GM10266 (cell line): ENCODE measurements around the gene ATG14.
"Not testable (repeated sequence)": the region's sequence is repeated elsewhere in the genome, so short reads cannot be mapped to it uniquely, and the experiment has no call there.

Source experiments
- DNase-seq: peaks from one replicate; pipeline ENCODE4 v3.0.0; 2012; ENCODE audit errors: extremely low spot score
- CTCF ChIP-seq: IDR thresholded peaks from 2 replicates; pipeline ENCODE4 v1.5.1; 2012; ENCODE audit warnings: mild to moderate bottlenecking, low read depth; ENCODE audit not compliant: control insufficient read depth, insufficient read depth; ENCODE audit errors: missing control alignments

ATG14 gene

GRCh38 chr14:55387121-55387520 lies 24.5 kb downstream of the ATG14 start:
- TF ChIP-seq CTCF, result no peak
- DNase-seq, result no peak

- no peak for TF ChIP-seq CTCF
- no peak for DNase-seq
These were observed 25.4 kb downstream of the ATG14 start for GRCh38 chr14:55386037-55386808.

- no peak for TF ChIP-seq CTCF
- DNase-seq, result no peak
These were observed 27.1 kb downstream of the ATG14 start for GRCh38 chr14:55384536-55384935.

GRCh38 chr14:55383541-55384140 lies 28.0 kb downstream of the ATG14 start:
- TF ChIP-seq CTCF, result no peak
- DNase-seq, result no peak

GRCh38 chr14:55383056-55383466 lies 28.6 kb downstream of the ATG14 start:
- DNase-seq, result not testable (repeated sequence)

GRCh38 chr14:55382483-55382882 lies 29.1 kb downstream of the ATG14 start:
- no peak for TF ChIP-seq CTCF
- no peak for DNase-seq

- no peak for DNase-seq
These were observed 30.1 kb downstream of the ATG14 start for GRCh38 chr14:55381561-55381960.

More at GRCh38 chr14:55381561-55381960, 30.1 kb downstream of the ATG14 start:
- no peak for TF ChIP-seq CTCF
